ENCODE measurements around the gene CBR1.

The CBR1 gene

GRCh38 chr21:36120304-36120888 is 50.6 kb downstream of the CBR1 start:
- no peak for DNase-seq

Data from stimulated activated CD4-positive, alpha-beta T cell treated with anti-CD3 and anti-CD28 coated beads, Interleukin-4, amount 100 ng/mL, for 4 hours (primary cell).